Breast epithelium (tissue), 4 donors: ENCODE measurements around the gene HSPA12A. TPM values are rescaled to one million over a fixed set of nuclear protein-coding genes. Genes with fewer than 3 reads are reported as not detected.

Experiments used
- DNase-seq, 2 donors: peaks; one replicate each; pipeline ENCODE4 v3.0.0-alpha.2; 2019; ENCODE audit warnings: low spot score in 2 of 2
- H3K27ac ChIP-seq, 2 donors: fragments of 200-600 bp; sonication (generic) in 1 of 2; one replicate each; pipeline ENCODE4 v1.5.1; 2016 to 2019; ENCODE audit warnings: mild to moderate bottlenecking in 1 of 2
- H3K27me3 ChIP-seq, 2 donors: fragments of 200-600 bp; sonication (generic) in 1 of 2; one replicate each; pipeline versions ENCODE4 v1.5.1 to v1.6.0; 2017 to 2019; ENCODE audit warnings: control low read depth in 1 of 2, mild to moderate bottlenecking in 1 of 2
- H3K36me3 ChIP-seq: fragments of 200-600 bp; one replicate; pipeline ENCODE4 v1.5.1; 2019
- H3K4me1 ChIP-seq, 2 donors: fragments of 200-600 bp; sonication (generic); one replicate each; pipeline ENCODE4 v1.5.1; 2016 to 2019; ENCODE audit warnings: control low read depth in 1 of 2
- H3K4me3 ChIP-seq, 3 donors: fragments of 200-600 bp; sonication (generic); 1 replicate in 2 of 3; 2 replicates in 1 of 3; pipeline ENCODE4 v1.5.1; 2016 to 2019; ENCODE audit warnings: mild to moderate bottlenecking in 3 of 3, moderate library complexity in 2 of 3
- H3K9me3 ChIP-seq, 2 donors: fragments of 200-600 bp; sonication (generic) in 1 of 2; one replicate each; pipeline ENCODE4 v1.5.1; 2016 to 2019; ENCODE audit warnings: control low read depth in 1 of 2
- CTCF ChIP-seq, 3 donors: fragments of 450-650 bp; IDR thresholded peaks; one replicate each; pipeline ENCODE4 v1.5.1; 2016 to 2017; ENCODE audit warnings: antibody characterized with exemption in 3 of 3, mild to moderate bottlenecking in 3 of 3, moderate library complexity in 3 of 3
- POLR2A ChIP-seq: fragments of 450-650 bp; IDR thresholded peaks from one replicate; pipeline ENCODE4 v1.6.1; 2016; ENCODE audit warnings: antibody characterized with exemption, mild to moderate bottlenecking, moderate library complexity
- POLR2AphosphoS5 ChIP-seq, 3 donors: sonication (generic); formaldehyde crosslinking; IDR thresholded peaks; one replicate each; pipeline ENCODE4 v1.6.1; 2017; ENCODE audit warnings: antibody characterized with exemption in 3 of 3
- intact Hi-C: fragments of 100-400 bp; cut with DNase I; formaldehyde crosslinking; loops from one replicate; pipeline ENCODE4 v1.15.1; 2023; ENCODE audit warnings: low total_unique reads
- total RNA-seq, 3 donors: library from RNA; depleted of rRNA; stranded (reverse); fragments of >200 nt; gene quantifications; one replicate each; pipeline ENCODE4 v1.1.0, GENCODE V29; 2016

The HSPA12A gene
- total RNA-seq, 3 donors from 2014 or later = 13.2 to 23.6 (median 14.2) TPM

- Histone ChIP-seq H3K27ac (no peak overlapping the region), H3K9me3 (no peaks in the 10 kb centered on the region), H3K36me3 (no peaks in the 10 kb centered on the region), H3K4me1 (peaks cover 0 to 7% of the 10 kb centered on the region in 2 donors), H3K27me3 (no peaks in the 10 kb centered on the region), H3K4me3 (no peak overlapping the region)
- intact Hi-C loops = no loop called here
- no peak for TF ChIP-seq POLR2A
- no peak for TF ChIP-seq CTCF (IDR thresholded peaks at IDR 0.05)
- no peak for TF ChIP-seq POLR2AphosphoS5 (IDR thresholded peaks at IDR 0.05)
- no peak for DNase-seq
Observed at GRCh38 chr10:116684781-116685180, 57.6 kb downstream of the HSPA12A start.

GRCh38 chr10:116683821-116684220 is 58.5 kb downstream of the HSPA12A start:
- Histone ChIP-seq H3K36me3 (no peaks in the 10 kb centered on the region), H3K27me3 (no peaks in the 10 kb centered on the region), H3K27ac (no peak overlapping the region), H3K4me1 (peaks cover 0 to 4% of the 10 kb centered on the region in 2 donors), H3K4me3 (no peak overlapping the region), H3K9me3 (no peaks in the 10 kb centered on the region)
- intact Hi-C loops = no loop called here
- DNase-seq = no peak
- TF ChIP-seq POLR2A (no peak), POLR2AphosphoS5 (IDR thresholded peaks at IDR 0.05) (no peak), CTCF (IDR thresholded peaks at IDR 0.05) (no peak)

- Histone ChIP-seq H3K36me3 (no peaks in the 10 kb centered on the region), H3K27ac (no peak overlapping the region), H3K4me1 (no peaks in the 10 kb centered on the region), H3K9me3 (no peaks in the 10 kb centered on the region), H3K27me3 (no peaks in the 10 kb centered on the region), H3K4me3 (no peak overlapping the region)
- no peak for DNase-seq
- TF ChIP-seq CTCF (IDR thresholded peaks at IDR 0.05) (no peak), POLR2AphosphoS5 (IDR thresholded peaks at IDR 0.05) (no peak), POLR2A (no peak)
- intact Hi-C loops = no loop called here
Observed at GRCh38 chr10:116683166-116683565, 59.2 kb downstream of the HSPA12A start.

GRCh38 chr10:116679351-116679750 is 63.0 kb downstream of the HSPA12A start:
- Histone ChIP-seq H3K4me1 (no peaks in the 10 kb centered on the region), H3K36me3 (no peaks in the 10 kb centered on the region), H3K27ac (no peak overlapping the region), H3K9me3 (no peaks in the 10 kb centered on the region), H3K27me3 (no peaks in the 10 kb centered on the region), H3K4me3 (no peak overlapping the region)
- intact Hi-C loops = no loop called here
- no peak for DNase-seq
- TF ChIP-seq POLR2A = no peak
- TF ChIP-seq POLR2AphosphoS5 (IDR thresholded peaks at IDR 0.05) = no peak
- no peak for TF ChIP-seq CTCF (IDR thresholded peaks at IDR 0.05)

- H3K27ac ChIP-seq = no peak overlapping the region
- intact Hi-C loops = loop anchor here (2.0 kb wide), 1 partner anchor 102 kb away; no protein-coding TSS in a partner anchor
- H3K9me3 ChIP-seq = no peaks in the 10 kb centered on the region
- H3K36me3 ChIP-seq = no peaks in the 10 kb centered on the region
- no peaks in the 10 kb centered on the region for H3K4me1 ChIP-seq
- no peaks in the 10 kb centered on the region for H3K27me3 ChIP-seq
- TF ChIP-seq CTCF (IDR thresholded peaks at IDR 0.05) (no peak), POLR2AphosphoS5 (IDR thresholded peaks at IDR 0.05) (no peak), POLR2A (no peak)
- DNase-seq = no peak
- no peak overlapping the region for H3K4me3 ChIP-seq
Observed at GRCh38 chr10:116676633-116677032, 65.7 kb downstream of the HSPA12A start.
